H9 (cell line): ENCODE measurements around the gene ACVR1. TPM values are rescaled to one million over a fixed set of nuclear protein-coding genes. Genes with fewer than 3 reads are reported as not detected.

Experiments
- DNase-seq: peaks from one replicate; pipeline ENCODE4 v3.0.0-alpha.2; 2017
- H2AFZ ChIP-seq: one replicate; pipeline ENCODE4 v1.6.1; 2013; ENCODE audit warnings: mild to moderate bottlenecking, low read length, control low read depth, moderate library complexity
- H2AK5ac ChIP-seq: 2 replicates; pipeline ENCODE4 v1.6.1; 2013; ENCODE audit warnings: low read length, control low read depth, mixed read lengths; ENCODE audit not compliant: insufficient read length
- H2BK120ac ChIP-seq: one replicate; pipeline ENCODE4 v1.6.1; 2013; ENCODE audit warnings: low read depth, mild to moderate bottlenecking, low read length, control low read depth, inconsistent platforms; ENCODE audit not compliant: poor library complexity, severe bottlenecking
- H2BK12ac ChIP-seq: 2 replicates; pipeline ENCODE4 v1.6.1; 2013; ENCODE audit warnings: low read length, control low read depth, mixed read lengths, low read depth; ENCODE audit not compliant: insufficient read length
- H2BK15ac ChIP-seq: 2 replicates; pipeline ENCODE4 v1.6.1; 2013; ENCODE audit warnings: low read depth, low read length, control low read depth
- H2BK20ac ChIP-seq: one replicate; pipeline ENCODE4 v1.6.1; 2013; ENCODE audit warnings: low read depth, mild to moderate bottlenecking, low read length, control low read depth, inconsistent platforms; ENCODE audit not compliant: poor library complexity, severe bottlenecking
- H2BK5ac ChIP-seq: 2 replicates; pipeline ENCODE4 v1.6.1; 2013; ENCODE audit warnings: low read length, control low read depth, mixed read lengths; ENCODE audit not compliant: insufficient read length
- H3K14ac ChIP-seq: 2 replicates; pipeline ENCODE4 v1.6.1; 2013; ENCODE audit warnings: low read length, control low read depth; ENCODE audit not compliant: insufficient read depth
- H3K18ac ChIP-seq: 2 replicates; pipeline ENCODE4 v1.6.1; 2013; ENCODE audit warnings: low read depth, mild to moderate bottlenecking, mixed read lengths, low read length, control low read depth; ENCODE audit not compliant: insufficient read length
- H3K23ac ChIP-seq: 2 replicates; pipeline ENCODE4 v1.6.1; 2013; ENCODE audit warnings: low read length, control low read depth, mixed read lengths, low read depth; ENCODE audit not compliant: insufficient read length
- H3K23me2 ChIP-seq: 2 replicates; pipeline ENCODE4 v1.6.1; 2013; ENCODE audit warnings: low read depth, mild to moderate bottlenecking, mixed read lengths, low read length, control low read depth; ENCODE audit not compliant: insufficient read length, poor library complexity, severe bottlenecking
- H3K27ac ChIP-seq: 2 replicates; pipeline ENCODE4 v1.5.1; 2013; ENCODE audit warnings: low read length, control low read depth, mixed read lengths, low read depth; ENCODE audit not compliant: insufficient read length
- H3K27me3 ChIP-seq: 2 replicates; pipeline ENCODE4 v1.6.1; 2013; ENCODE audit warnings: low read length, control low read depth, inconsistent platforms; ENCODE audit not compliant: insufficient read depth
- H3K4ac ChIP-seq: 2 replicates; pipeline ENCODE4 v1.6.1; 2013; ENCODE audit warnings: low read depth, mild to moderate bottlenecking, control low read depth, inconsistent platforms, low read length, moderate library complexity
- H3K4me1 ChIP-seq: 2 replicates; pipeline ENCODE4 v1.6.1; 2013; ENCODE audit warnings: low read length, control low read depth, inconsistent platforms; ENCODE audit not compliant: insufficient read depth
- H3K4me2 ChIP-seq: 2 replicates; pipeline ENCODE4 v1.6.1; 2013; ENCODE audit warnings: low read length, control low read depth, mixed read lengths; ENCODE audit not compliant: insufficient read length, insufficient read depth
- H3K56ac ChIP-seq: 2 replicates; pipeline ENCODE4 v1.6.1; 2013; ENCODE audit warnings: low read depth, mild to moderate bottlenecking, mixed read lengths, low read length, control low read depth; ENCODE audit not compliant: insufficient read length
- H3K79me1 ChIP-seq: 2 replicates; pipeline ENCODE4 v1.6.1; 2013; ENCODE audit warnings: low read depth, mild to moderate bottlenecking, moderate library complexity, low read length, control low read depth, inconsistent platforms; ENCODE audit not compliant: insufficient read depth, poor library complexity, severe bottlenecking
- H3K79me2 ChIP-seq: 2 replicates; pipeline ENCODE4 v1.6.1; 2013; ENCODE audit warnings: low read length, control low read depth, inconsistent platforms; ENCODE audit not compliant: insufficient read depth
- H3K9ac ChIP-seq: 2 replicates; pipeline ENCODE4 v1.6.1; 2013; ENCODE audit warnings: low read length, control low read depth, mixed read lengths; ENCODE audit not compliant: insufficient read length; ENCODE audit errors: extremely low read depth
- H3K9me3 ChIP-seq: one replicate; pipeline ENCODE4 v1.6.1; 2013; ENCODE audit warnings: low read depth, low read length, inconsistent platforms; ENCODE audit not compliant: control insufficient read depth
- H3T11ph ChIP-seq: one replicate; pipeline ENCODE4 v1.6.1; 2013; ENCODE audit warnings: mild to moderate bottlenecking, low read length, control low read depth, inconsistent platforms
- H4K20me1 ChIP-seq: one replicate; pipeline ENCODE4 v1.6.1; 2013; ENCODE audit not compliant: control insufficient read depth, insufficient read length, insufficient read depth
- H4K5ac ChIP-seq: 2 replicates; pipeline ENCODE4 v1.6.1; 2013; ENCODE audit warnings: low read depth, mild to moderate bottlenecking, mixed read lengths, low read length, control low read depth; ENCODE audit not compliant: insufficient read length
- H4K8ac ChIP-seq: replicated peaks from 2 replicates; pipeline ENCODE4 v1.6.1; 2013; ENCODE audit warnings: low read length, control low read depth, mixed read lengths, low read depth; ENCODE audit not compliant: insufficient read length
- H4K91ac ChIP-seq: 2 replicates; pipeline ENCODE4 v1.6.1; 2013; ENCODE audit warnings: low read depth, mild to moderate bottlenecking, moderate library complexity, mixed read lengths, low read length, control low read depth; ENCODE audit not compliant: insufficient read length
- H3K27ac Mint-ChIP-seq, 3 experiments: 2 replicates in 2 of 3; 3 replicates in 1 of 3; pipeline ENCODE4 v1.8.0; 2020 to 2021; ENCODE audit warnings: mixed read lengths in 3 of 3, mild to moderate bottlenecking in 1 of 3, moderate library complexity in 1 of 3
- H3K27me3 Mint-ChIP-seq: 2 replicates; pipeline ENCODE4 v1.8.0; 2021; ENCODE audit warnings: low read depth, mild to moderate bottlenecking, moderate library complexity, mixed read lengths
- H3K36me3 Mint-ChIP-seq, 3 experiments: 2 replicates in 2 of 3; 3 replicates in 1 of 3; pipeline ENCODE4 v1.8.0; 2020 to 2021; ENCODE audit warnings: low read depth in 3 of 3, mixed read lengths in 3 of 3; ENCODE audit not compliant: insufficient read depth in 1 of 3
- H3K4me1 Mint-ChIP-seq, 2 experiments: 2 replicates each; pipeline ENCODE4 v1.8.0; 2020; ENCODE audit warnings: mixed read lengths in 2 of 2
- H3K4me3 Mint-ChIP-seq, 2 experiments: 2 replicates in 1 of 2; 3 replicates in 1 of 2; pipeline ENCODE4 v1.8.0; 2020 to 2021; ENCODE audit warnings: mild to moderate bottlenecking in 2 of 2, mixed read lengths in 2 of 2, moderate library complexity in 1 of 2
- H3K9me3 Mint-ChIP-seq, 2 experiments: 2 replicates in 1 of 2; 3 replicates in 1 of 2; pipeline ENCODE4 v1.8.0; 2020; ENCODE audit warnings: mild to moderate bottlenecking in 2 of 2, mixed read lengths in 2 of 2, moderate library complexity in 1 of 2
- CTCF ChIP-seq: fragments of 200-600 bp; sonication (generic); conservative IDR thresholded peaks from 3 replicates; pipeline ENCODE4 v1.8.0; 2021; ENCODE audit warnings: antibody characterized with exemption, mild to moderate bottlenecking
- WGBS: extraction: QIAGEN DNeasy Blood & Tissue Kit; methylation state at CpG from one replicate; pipeline ENCODE4 v1.1.7; 2013; ENCODE audit warnings: missing lambda C conversion rate, low lambda C conversion rate, mixed read lengths; ENCODE audit not compliant: insufficient read length; ENCODE audit errors: extremely low coverage; 5-methylcytosine and 5-hydroxymethylcytosine counted together
- total RNA-seq: library from RNA; stranded (reverse); gene quantifications from 2 replicates; pipeline ENCODE4 v1.2.1, GENCODE V29; 2021

The ACVR1 gene
- total RNA-seq, 1 experiment from 2014 or later: 21.2 TPM

DNA sequence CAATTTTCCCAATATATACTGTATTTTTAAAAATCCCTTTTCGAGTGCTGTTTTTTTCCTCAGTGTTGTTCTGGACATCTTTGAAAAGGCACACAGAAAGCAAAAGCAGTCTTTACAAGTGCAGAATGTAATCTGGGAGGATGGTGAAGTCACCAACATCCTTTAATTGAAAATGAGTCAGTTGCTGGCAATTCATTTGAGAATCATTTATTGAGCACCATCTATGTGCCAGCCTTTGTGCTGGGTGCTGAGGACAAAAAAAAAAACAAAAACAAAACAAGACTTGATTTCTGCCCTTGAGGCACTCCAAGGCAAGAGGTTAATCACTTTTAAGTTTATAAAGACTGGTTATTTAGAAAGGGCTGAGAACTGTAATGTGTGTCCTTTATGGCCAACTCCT, 46.7 kb upstream of the ACVR1 start:
- H3K9me3 ChIP-seq: no peaks in the 10 kb centered on the region
- H2AK5ac ChIP-seq: no peak overlapping the region
- H4K20me1 ChIP-seq: no peaks in the 10 kb centered on the region
- H4K91ac ChIP-seq: no peak overlapping the region
- Mint-ChIP-seq H3K27ac (no peak overlapping the region), H3K4me1 (peaks cover 22 to 29% of the 10 kb centered on the region in 2 experiments), H3K9me3 (no peaks in the 10 kb centered on the region), H3K4me3 (no peak overlapping the region), H3K27me3 (peaks cover 2% of the 10 kb centered on the region; the same call in 1 of the 2 replicates), H3K36me3 (no peaks in the 10 kb centered on the region)
- no peak overlapping the region for H3K18ac ChIP-seq
- no peak overlapping the region for H3K23ac ChIP-seq
- no peak overlapping the region for H3K27ac ChIP-seq
- no peak overlapping the region for H3K9ac ChIP-seq
- H2BK20ac ChIP-seq: no peak overlapping the region
- no peaks in the 10 kb centered on the region for H3K27me3 ChIP-seq
- DNase-seq: no peak
- H3T11ph ChIP-seq: no peak overlapping the region
- no peak for TF ChIP-seq CTCF
- no peak overlapping the region for H3K56ac ChIP-seq
- H2BK120ac ChIP-seq: no peak overlapping the region
- no peak overlapping the region for H3K14ac ChIP-seq
- no peak overlapping the region for H4K5ac ChIP-seq
- no CpG with 5 or more reads among the region's 1 CpG for WGBS
- H3K79me1 ChIP-seq: no peaks in the 10 kb centered on the region
- no peak overlapping the region for H3K4me2 ChIP-seq
- H4K8ac ChIP-seq: no peak overlapping the region
- no peak overlapping the region for H2BK15ac ChIP-seq
- H3K4me1 ChIP-seq: peaks cover 3% of the 10 kb centered on the region; the same call in 1 of the 2 replicates
- no peak overlapping the region for H2BK5ac ChIP-seq
- no peak overlapping the region for H2BK12ac ChIP-seq
- no peak overlapping the region for H2AFZ ChIP-seq
- H3K4ac ChIP-seq: no peak overlapping the region
- H3K23me2 ChIP-seq: no peaks in the 10 kb centered on the region
- no peaks in the 10 kb centered on the region for H3K79me2 ChIP-seq
